H1 (cell line): Measurements from ENCODE around the gene CLDN14. TPM values are rescaled to one million over a fixed set of nuclear protein-coding genes. Genes with fewer than 3 reads are reported as not detected.

ENCODE experiments used
- CTCF ChIA-PET: fragments of 300-600 bp; sonication (Branson Sonifier 250); formaldehyde crosslinking; loops from one replicate; lab custom pipeline; 2021; ENCODE audit not compliant: partially characterized antibody; lab: Charles Lee
- POLR2A ChIA-PET: fragments of 300-600 bp; sonication (Branson Sonifier 250); formaldehyde crosslinking; loops from one replicate; lab custom pipeline; 2021; ENCODE audit warnings: inconsistent platforms; ENCODE audit not compliant: partially characterized antibody; lab: Charles Lee
- DNase-seq, 2 experiments: peaks; one replicate each; pipeline versions ENCODE4 v3.0.0 to v3.0.0-alpha.2; 2010 to 2022; ENCODE audit warnings: low spot score in 2 of 2, low read depth in 1 of 2, mixed read lengths in 1 of 2
- FAIRE-seq: peaks from 2 replicates; lab custom pipeline; 2011; peaks lifted over from hg19 to GRCh38; lab: Jason Lieb, UNC
- H2AFZ ChIP-seq: 2 replicates; pipeline ENCODE4 v1.8.1; 2012; ENCODE audit warnings: low read length, inconsistent platforms
- H2AK5ac ChIP-seq: 2 replicates; pipeline ENCODE4 v1.6.1; 2013; ENCODE audit warnings: low read depth, low read length
- H2BK120ac ChIP-seq: replicated peaks from 2 replicates; pipeline ENCODE3; 2013; ENCODE audit warnings: low read depth, low read length, inconsistent platforms
- H2BK12ac ChIP-seq: 2 replicates; pipeline ENCODE4 v1.6.1; 2013; ENCODE audit warnings: low read depth, low read length
- H2BK15ac ChIP-seq: 2 replicates; pipeline ENCODE4 v1.6.1; 2013; ENCODE audit warnings: low read length
- H2BK20ac ChIP-seq: 2 replicates; pipeline ENCODE4 v1.6.1; 2013; ENCODE audit warnings: low read length
- H2BK5ac ChIP-seq: 2 replicates; pipeline ENCODE4 v1.6.1; 2013; ENCODE audit warnings: low read depth, low read length
- H3K14ac ChIP-seq: 2 replicates; pipeline ENCODE4 v1.6.1; 2013; ENCODE audit warnings: inconsistent platforms; ENCODE audit not compliant: insufficient read length
- H3K18ac ChIP-seq: 2 replicates; pipeline ENCODE4 v1.6.1; 2013; ENCODE audit warnings: low read length; ENCODE audit errors: extremely low read depth
- H3K23ac ChIP-seq: 2 replicates; pipeline ENCODE4 v1.6.1; 2013; ENCODE audit warnings: inconsistent platforms; ENCODE audit not compliant: insufficient read length
- H3K23me2 ChIP-seq: 2 replicates; pipeline ENCODE4 v1.6.1; 2013; ENCODE audit warnings: low read depth, low read length
- H3K27ac ChIP-seq: 2 replicates; pipeline ENCODE4 v1.6.1; 2011; ENCODE audit warnings: low read depth, low read length, inconsistent platforms
- H3K27me3 ChIP-seq, 4 experiments: replicated peaks in 1 of 4; 1 replicate in 1 of 4; 2 replicates in 3 of 4; pipeline versions ENCODE4 v1.6.1 to v1.8.1; 2011 to 2013; ENCODE audit warnings: low read length in 3 of 4, mild to moderate bottlenecking in 3 of 4, inconsistent platforms in 2 of 4, mixed read lengths in 2 of 4, moderate library complexity in 1 of 4; ENCODE audit not compliant: control insufficient read depth in 3 of 4, insufficient read depth in 3 of 4; ENCODE audit errors: extremely low read depth in 1 of 4
- H3K36me3 ChIP-seq, 4 experiments: 2 replicates each; pipeline versions ENCODE4 v1.6.1 to v1.8.1; 2011 to 2013; ENCODE audit warnings: mild to moderate bottlenecking in 4 of 4, low read length in 3 of 4, moderate library complexity in 2 of 4, control low read depth in 1 of 4, inconsistent platforms in 1 of 4; ENCODE audit not compliant: insufficient read depth in 4 of 4, control insufficient read depth in 2 of 4
- H3K4ac ChIP-seq: replicated peaks from 2 replicates; pipeline ENCODE3; 2013; ENCODE audit warnings: low read length, low read depth, mixed read lengths, inconsistent platforms; ENCODE audit not compliant: insufficient read length
- H3K4me1 ChIP-seq, 4 experiments: replicated peaks in 1 of 4; 1 replicate in 1 of 4; 2 replicates in 3 of 4; pipeline versions ENCODE4 v1.6.1 to v1.8.1; 2011 to 2013; ENCODE audit warnings: low read length in 3 of 4, inconsistent platforms in 2 of 4, mixed read lengths in 1 of 4; ENCODE audit not compliant: insufficient read depth in 4 of 4, control insufficient read depth in 3 of 4
- H3K4me2 ChIP-seq, 2 experiments: 2 replicates each; pipeline versions ENCODE4 v1.6.1 to v1.8.1; 2011 to 2013; ENCODE audit warnings: low read depth in 2 of 2, low read length in 2 of 2, control low read depth in 1 of 2, inconsistent platforms in 1 of 2, mild to moderate bottlenecking in 1 of 2; ENCODE audit not compliant: insufficient read depth in 1 of 2
- H3K4me3 ChIP-seq, 4 experiments: fragments of 200-600, 300-600 bp in 1 of 4; sonication (generic), shearing (Covaris generic), sonication (Bioruptor Twin) in 1 of 4; 2 replicates each; pipeline versions ENCODE4 v1.5.1 to v1.8.1; 2011 to 2016; ENCODE audit warnings: low read length in 4 of 4, low read depth in 3 of 4, control low read depth in 2 of 4, inconsistent platforms in 2 of 4, mild to moderate bottlenecking in 2 of 4, mixed read lengths in 1 of 4, moderate library complexity in 1 of 4; ENCODE audit not compliant: insufficient read depth in 2 of 4; ENCODE audit errors: extremely low read depth in 1 of 4
- H3K56ac ChIP-seq: replicated peaks from 2 replicates; pipeline ENCODE3; 2013; ENCODE audit warnings: low read depth, mild to moderate bottlenecking, mixed read lengths, low read length, inconsistent platforms; ENCODE audit not compliant: insufficient read length
- H3K79me1 ChIP-seq: 2 replicates; pipeline ENCODE4 v1.6.1; 2013; ENCODE audit warnings: low read depth, low read length, control low read depth
- H3K79me2 ChIP-seq, 2 experiments: 2 replicates each; pipeline versions ENCODE4 v1.6.1 to v1.8.1; 2012 to 2013; ENCODE audit warnings: low read length in 2 of 2, mild to moderate bottlenecking in 2 of 2, inconsistent platforms in 1 of 2; ENCODE audit not compliant: insufficient read depth in 2 of 2, control insufficient read depth in 1 of 2
- H3K9ac ChIP-seq, 4 experiments: replicated peaks in 1 of 4; 1 replicate in 1 of 4; 2 replicates in 3 of 4; pipeline versions ENCODE4 v1.6.1 to v1.8.1; 2011 to 2013; ENCODE audit warnings: low read depth in 3 of 4, low read length in 3 of 4, control low read depth in 2 of 4, mild to moderate bottlenecking in 2 of 4, moderate library complexity in 2 of 4, inconsistent platforms in 1 of 4; ENCODE audit errors: extremely low read depth in 1 of 4
- H3K9me3 ChIP-seq, 2 experiments: 2 replicates each; pipeline versions ENCODE4 v1.6.1 to v1.8.1; 2012 to 2013; ENCODE audit warnings: mild to moderate bottlenecking in 2 of 2, moderate library complexity in 2 of 2, control low read depth in 1 of 2, inconsistent platforms in 1 of 2, low read depth in 1 of 2, low read length in 1 of 2, mixed read lengths in 1 of 2; ENCODE audit not compliant: insufficient read depth in 2 of 2
- H4K20me1 ChIP-seq, 2 experiments: replicated peaks in 1 of 2; 2 replicates each; pipeline versions ENCODE3 to v1.8.1; 2011 to 2013; ENCODE audit warnings: inconsistent platforms in 2 of 2, low read length in 2 of 2, mild to moderate bottlenecking in 1 of 2; ENCODE audit not compliant: insufficient read depth in 2 of 2, control insufficient read depth in 1 of 2
- H4K5ac ChIP-seq: 2 replicates; pipeline ENCODE4 v1.6.1; 2013; ENCODE audit warnings: low read length, low read depth, mixed read lengths, inconsistent platforms; ENCODE audit not compliant: insufficient read length
- H4K8ac ChIP-seq: 2 replicates; pipeline ENCODE4 v1.8.0; 2013; ENCODE audit warnings: mild to moderate bottlenecking, moderate library complexity, low read length, inconsistent platforms; ENCODE audit not compliant: insufficient read depth; ENCODE audit errors: extremely low read depth
- H4K91ac ChIP-seq: replicated peaks from 2 replicates; pipeline ENCODE3; 2013; ENCODE audit warnings: low read length, mixed read lengths, inconsistent platforms; ENCODE audit not compliant: insufficient read length
- CHD1 ChIP-seq: IDR thresholded peaks from 2 replicates; pipeline ENCODE4 v1.6.1; 2012; ENCODE audit warnings: low read depth, low read length, improper control_type of control experiment
- CREB1 ChIP-seq: IDR thresholded peaks from 2 replicates; pipeline ENCODE4 v1.6.1; 2012; ENCODE audit warnings: inconsistent platforms
- EP300 ChIP-seq, 2 experiments: IDR thresholded peaks; 1 replicate in 1 of 2; 2 replicates in 1 of 2; pipeline ENCODE4 v1.6.1; 2011 to 2012; ENCODE audit warnings: low read depth in 2 of 2, low read length in 2 of 2, mild to moderate bottlenecking in 2 of 2, borderline replicate concordance in 1 of 2, inconsistent platforms in 1 of 2, moderate library complexity in 1 of 2
- GTF2F1 ChIP-seq: IDR thresholded peaks from 2 replicates; pipeline ENCODE4 v1.6.1; 2012; ENCODE audit warnings: low read depth, low read length, improper control_type of control experiment, borderline replicate concordance
- JUN ChIP-seq: IDR thresholded peaks from 2 replicates; pipeline ENCODE4 v1.6.1; 2011; ENCODE audit warnings: low read depth, mild to moderate bottlenecking, improper control_type of control experiment, low read length
- MAFK ChIP-seq: IDR thresholded peaks from 2 replicates; pipeline ENCODE4 v1.6.1; 2012; ENCODE audit warnings: low read depth, mild to moderate bottlenecking, improper control_type of control experiment, low read length
- NRF1 ChIP-seq: IDR thresholded peaks from 2 replicates; pipeline ENCODE4 v1.6.1; 2011; ENCODE audit warnings: mild to moderate bottlenecking, low read depth, low read length, improper control_type of control experiment
- PHF8 ChIP-seq: fragments of 200-600 bp; sonication (generic); conservative IDR thresholded peaks from 2 replicates; pipeline ENCODE4 v1.7.1; 2012; ENCODE audit warnings: low read depth, mild to moderate bottlenecking, inconsistent platforms, low read length, moderate library complexity
- POLR2AphosphoS5 ChIP-seq: IDR thresholded peaks from 2 replicates; pipeline ENCODE4 v1.6.1; 2011; ENCODE audit warnings: low read depth, low read length
- POU5F1 ChIP-seq: IDR thresholded peaks from 2 replicates; pipeline ENCODE4 v1.6.1; 2011; ENCODE audit warnings: low read depth, mild to moderate bottlenecking, low read length, moderate library complexity
- SAP30 ChIP-seq: fragments of 300-600 bp; sonication (generic); IDR thresholded peaks from 2 replicates; pipeline ENCODE4 v1.7.1; 2012; ENCODE audit warnings: low read length, moderate library complexity, mild to moderate bottlenecking, inconsistent platforms; ENCODE audit not compliant: insufficient read depth, insufficient replicate concordance
- TEAD4 ChIP-seq: IDR thresholded peaks from 2 replicates; pipeline ENCODE4 v1.6.1; 2012; ENCODE audit warnings: low read depth, low read length, inconsistent platforms, mixed read lengths
- WGBS, 2 experiments: shearing (Covaris generic) in 1 of 2; methylation state at CpG; one replicate each; pipeline versions ENCODE4 v1.1.6 to v1.1.7; 2013 to 2015; ENCODE audit warnings: low lambda C conversion rate in 2 of 2, mixed read lengths in 2 of 2, inconsistent platforms in 1 of 2, low coverage in 1 of 2, missing lambda C conversion rate in 1 of 2; ENCODE audit not compliant: insufficient replicate concordance in 2 of 2, insufficient coverage in 1 of 2, insufficient read length in 1 of 2; ENCODE audit errors: extremely low coverage in 1 of 2, missing lambda C conversion rate in 1 of 2; 5-methylcytosine and 5-hydroxymethylcytosine counted together
- polyA plus RNA-seq, 7 experiments: library from polyadenylated mRNA; depleted of rRNA in 3 of 7; stranded (reverse) in 5 of 7; unstranded in 2 of 7; fragments of >200 nt in 5 of 7; fragments of 200-250 nt in 2 of 7; gene quantifications; 1 replicate in 5 of 7; 2 replicates in 1 of 7; 4 replicates in 1 of 7; pipeline versions ENCODE4 v1.2.1 to v1.2.3, GENCODE V29; 2011 to 2013; ENCODE audit warnings: missing spikeins in 2 of 7, mixed read lengths in 2 of 7
- total RNA-seq: library from RNA; stranded (reverse); fragmentation: NEBNext Ultra II Directional; extraction: Animal tissue kit (Norgen Biotek cat#: 25700); gene quantifications from 2 replicates; pipeline ENCODE4 v1.2.1, GENCODE V29; 2021
- TF ChIP-seq, protein P1 (sequence below): IDR thresholded peaks from 2 replicates; pipeline ENCODE4 v1.6.1; 2012; ENCODE audit warnings: inconsistent platforms
- TF ChIP-seq, protein P2 (sequence below): IDR thresholded peaks from 2 replicates; pipeline ENCODE4 v1.6.1; 2012; ENCODE audit warnings: inconsistent platforms

The CLDN14 gene
- total and polyA plus RNA-seq, 2 of the 8 experiments (the other 6 are each of a cell fraction or from before 2014, with no cell fraction given), result 0.08 TPM; not detected in 1

DNA sequence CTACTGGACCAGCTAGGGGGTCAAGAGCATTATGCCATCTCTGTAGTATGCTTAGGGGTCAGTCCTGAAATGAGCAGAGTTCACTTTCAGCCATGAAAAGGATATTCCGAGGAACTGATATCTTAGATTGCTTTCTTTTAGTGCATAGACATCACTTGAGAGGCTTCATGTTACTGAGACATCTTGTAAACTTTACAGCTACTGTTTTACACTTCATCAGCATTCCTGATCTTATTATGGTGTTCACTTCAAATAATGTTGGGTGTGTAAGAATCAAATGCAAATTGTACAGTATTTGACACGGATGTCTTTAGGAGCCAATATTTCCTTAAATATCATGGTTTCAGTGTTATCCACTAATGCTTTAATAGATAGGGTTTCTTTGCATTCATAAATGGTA is 22.4 kb upstream of the CLDN14 start:
- Histone ChIP-seq H2AFZ (no peak overlapping the region), H4K5ac (no peak overlapping the region), H3K4me1 (no peaks in the 10 kb centered on the region), H3K56ac (no peak overlapping the region), H2BK5ac (no peak overlapping the region), H3K27ac (no peak overlapping the region), H3K4me3 (no peak overlapping the region), H4K8ac (no peak overlapping the region), H4K20me1 (no peaks in the 10 kb centered on the region), H3K9me3 (no peaks in the 10 kb centered on the region), H3K4me2 (no peak overlapping the region), H2BK120ac (no peak overlapping the region), H3K18ac (no peak overlapping the region), H2BK12ac (no peak overlapping the region), H2BK15ac (no peak overlapping the region), H3K27me3 (no peaks in the 10 kb centered on the region), H4K91ac (no peak overlapping the region), H3K9ac (no peak overlapping the region), H3K23ac (no peak overlapping the region), H3K79me1 (no peaks in the 10 kb centered on the region), H3K79me2 (no peaks in the 10 kb centered on the region), H2AK5ac (no peak overlapping the region), H3K14ac (no peak overlapping the region), H3K4ac (no peak overlapping the region), H3K36me3 (no peaks in the 10 kb centered on the region), H2BK20ac (no peak overlapping the region), H3K23me2 (no peaks in the 10 kb centered on the region)
- ChIA-PET POLR2A (no interaction called here), CTCF (interaction anchor here (0.7 to 3.7 kb wide), 13 partner anchors 8 to 474 kb away, joined by 3 to 33 read pairs (median 4); no protein-coding TSS in a partner anchor)
- 76% methylated on average over 2 of the region's 2 CpGs; no CpG with 5 or more reads in 1 of the 2 experiments for whole genome bisulfite sequencing, 2 experiments
- DNase-seq, result no peak
- no peak for FAIRE-seq
- no peak for TF ChIP-seq JUN
- TF ChIP-seq, protein P1, sequence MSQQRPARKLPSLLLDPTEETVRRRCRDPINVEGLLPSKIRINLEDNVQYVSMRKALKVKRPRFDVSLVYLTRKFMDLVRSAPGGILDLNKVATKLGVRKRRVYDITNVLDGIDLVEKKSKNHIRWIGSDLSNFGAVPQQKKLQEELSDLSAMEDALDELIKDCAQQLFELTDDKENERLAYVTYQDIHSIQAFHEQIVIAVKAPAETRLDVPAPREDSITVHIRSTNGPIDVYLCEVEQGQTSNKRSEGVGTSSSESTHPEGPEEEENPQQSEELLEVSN, result no peak
- no peak for TF ChIP-seq CREB1
- TF ChIP-seq NRF1, result no peak
- no peak for TF ChIP-seq POU5F1
- no peak for TF ChIP-seq GTF2F1
- TF ChIP-seq, protein P2, sequence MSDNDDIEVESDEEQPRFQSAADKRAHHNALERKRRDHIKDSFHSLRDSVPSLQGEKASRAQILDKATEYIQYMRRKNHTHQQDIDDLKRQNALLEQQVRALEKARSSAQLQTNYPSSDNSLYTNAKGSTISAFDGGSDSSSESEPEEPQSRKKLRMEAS, result no peak
- no peak for TF ChIP-seq POLR2AphosphoS5
- TF ChIP-seq SAP30, result no peak
- TF ChIP-seq PHF8, result no peak
- TF ChIP-seq EP300 (IDR thresholded peaks at IDR 0.05; ENCODE audit: borderline replicate concordance in 1 of 2, low read depth in 2 of 2, low read length in 2 of 2), result no peak
- TF ChIP-seq TEAD4, result no peak
- no peak for TF ChIP-seq MAFK
- TF ChIP-seq CHD1, result no peak
